A549 treated with Hydrocortisone at 1 μM for 4 hours (cell line): Measurements from ENCODE around the gene SESN2. TPM values are rescaled to one million over a fixed set of nuclear protein-coding genes. Genes with fewer than 3 reads are reported as not detected.

Source experiments
- total RNA-seq: library from RNA; stranded (reverse); fragments of 200-300 nt; extraction: Qiagen RNA extraction; gene quantifications from 5 replicates; pipeline ENCODE4 v1.2.3, GENCODE V29; 2022

The SESN2 gene
- total RNA-seq, result 6.5 to 10.4 TPM (median 8.2 TPM) in 5 replicates

GRCh38 chr1:28259252-28259933, at the start of gene SESN2:
SESN2 (plus strand) TSS chr1:28259518; CDS start chr1:28259848, 330 bp downstream.

GRCh38 chr1:28232558-28233263, 26.6 kb upstream of the SESN2 start, which contains the start of gene DNAJC8:
DNAJC8 (minus strand) TSS chr1:28233029; CDS start chr1:28232998, 31 bp downstream.

GRCh38 chr1:28235755-28236655, 23.3 kb upstream of the SESN2 start, which contains the start of gene ATP5IF1:
ATP5IF1 (plus strand) TSS chr1:28236124; CDS start chr1:28236184, 60 bp downstream.

Other genes with a start within 250 kb of the SESN2 start
- 4.3 to 6.7 TPM (median 5.6 TPM) in 5 replicates for gene EYA3, start 170.9 kb upstream of the SESN2 start, total RNA-seq
- 0.10 to 0.22 TPM (median 0.16 TPM) in 5 replicates for gene PTAFR, start 82.8 kb upstream of the SESN2 start, total RNA-seq
- gene DNAJC8, start 26.5 kb upstream of the SESN2 start, total RNA-seq, result 68.2 to 72.7 TPM (median 70.9 TPM) in 5 replicates
- 148 to 174 TPM (median 161 TPM) in 5 replicates for gene ATP5IF1, start 23.4 kb upstream of the SESN2 start, total RNA-seq
- gene MED18, start 69.5 kb downstream of the SESN2 start, total RNA-seq, result 15.8 to 17.9 TPM (median 17.0 TPM) in 5 replicates
- 19.7 to 28.9 TPM (median 22.6 TPM) in 5 replicates for gene PHACTR4, start 110.2 kb downstream of the SESN2 start, total RNA-seq
- gene RCC1, start 246.5 kb downstream of the SESN2 start, total RNA-seq, result 70.4 to 86.1 TPM (median 74.5 TPM) in 5 replicates